Measurements from ENCODE around the gene C3AR1. TPM values are rescaled to one million over a fixed set of nuclear protein-coding genes. Genes with fewer than 3 reads are reported as not detected.

Gene C3AR1
- total and polyA plus RNA-seq, 2 of the 13 experiments (the other 11 are each of a cell fraction or from before 2014, with no cell fraction given) = not detected

GRCh38 chr12:8032242-8033152, 33.7 kb downstream of the C3AR1 start, which contains the start of gene FOXJ2 (continued):
- no peak for TF ChIP-seq ZNF609 (CRISPR knock-in tag; IDR thresholded peaks at IDR 0.05; ENCODE audit: borderline replicate concordance)
- TF ChIP-seq AGO1 (IDR thresholded peaks at IDR 0.05; ENCODE audit: low read depth, low read length, poor library complexity, severe bottlenecking) = peak; percentile 26
- no peak for TF ChIP-seq THRA (CRISPR knock-in tag; IDR thresholded peaks at IDR 0.05; ENCODE audit: borderline replicate concordance)
- TF ChIP-seq DPF2 (CRISPR knock-in tag; IDR thresholded peaks at IDR 0.05; ENCODE audit: borderline replicate concordance, low read depth) = no peak
- no peak for TF ChIP-seq CENPX (CRISPR knock-in tag; IDR thresholded peaks at IDR 0.05)
- TF ChIP-seq XRCC5 (optimal IDR thresholded peaks at IDR 0.05; ENCODE audit: low read length) = peak; percentile 13
- TF ChIP-seq THAP8 (CRISPR knock-in tag; IDR thresholded peaks at IDR 0.05; ENCODE audit: borderline replicate concordance) = no peak
- TF ChIP-seq ZBTB34 (CRISPR knock-in tag; IDR thresholded peaks at IDR 0.05) = no peak
- TF ChIP-seq ZNF776 (CRISPR knock-in tag; IDR thresholded peaks at IDR 0.05) = no peak; the same call in 1 of the 2 replicates
- TF ChIP-seq GTF3A (CRISPR knock-in tag; conservative IDR thresholded peaks at IDR 0.05) = no peak
- peak; percentile 45; the same call in 1 of the 2 replicates for TF ChIP-seq ZNF264 (CRISPR knock-in tag; IDR thresholded peaks at IDR 0.05)
- peak; percentile 73 for TF ChIP-seq ARID4A (CRISPR knock-in tag; IDR thresholded peaks at IDR 0.05; ENCODE audit: borderline replicate concordance)
- TF ChIP-seq AGO2 (optimal IDR thresholded peaks at IDR 0.05; ENCODE audit: low read depth, low read length) = peak; percentile 32

Data from HepG2 (cell line).